Endothelial cell of umbilical vein (primary cell): ENCODE data around the gene ABTB2. TPM values are rescaled to one million over a fixed set of nuclear protein-coding genes. Genes with fewer than 3 reads are reported as not detected.

Experiments
- BruUV-seq: library from RNA; stranded (reverse); fragments of 400-500 nt; replicated peaks from 2 replicates; lab custom pipeline; 2021; lab: Mats Ljungman, UMichigan
- CTCF ChIA-PET: fragments of 300-600, 350-600 bp; sonication (Branson Sonifier 250); formaldehyde crosslinking; loops from one replicate; lab custom pipeline; 2021; ENCODE audit warnings: antibody characterized with exemption, inconsistent platforms; lab: Charles Lee
- POLR2A ChIA-PET: fragments of 300-600, 350-600 bp; sonication (Branson Sonifier 250); formaldehyde crosslinking; loops from one replicate; lab custom pipeline; 2021; ENCODE audit warnings: antibody characterized with exemption, inconsistent platforms; lab: Charles Lee
- DNase-seq: peaks from one replicate; pipeline ENCODE4 v3.0.0-alpha.2; 2011; ENCODE audit warnings: low read depth, low spot score
- FAIRE-seq: peaks from 2 replicates; lab custom pipeline; 2011; peaks lifted over from hg19 to GRCh38; lab: Jason Lieb, UNC
- H2AFZ ChIP-seq: 2 replicates; pipeline ENCODE4 v1.6.0; 2012; ENCODE audit warnings: low read depth, low read length, control low read depth, inconsistent platforms
- H3K27ac ChIP-seq: 2 replicates; pipeline ENCODE4 v1.5.1; 2011; ENCODE audit warnings: low read depth, mild to moderate bottlenecking, control low read depth, low read length, moderate library complexity; ENCODE audit not compliant: insufficient read depth
- H3K27me3 ChIP-seq, 2 experiments: 2 replicates each; pipeline versions ENCODE4 v1.6.0 to v1.6.1; 2011; ENCODE audit warnings: low read length in 2 of 2, mixed read lengths in 1 of 2; ENCODE audit not compliant: control insufficient read depth in 2 of 2, insufficient read depth in 2 of 2
- H3K36me3 ChIP-seq, 2 experiments: 2 replicates in 1 of 2; 3 replicates in 1 of 2; pipeline ENCODE4 v1.5.1; 2011; ENCODE audit warnings: low read length in 2 of 2, mild to moderate bottlenecking in 1 of 2, moderate library complexity in 1 of 2; ENCODE audit not compliant: control insufficient read depth in 2 of 2, insufficient read depth in 2 of 2; ENCODE audit errors: extremely low read depth in 1 of 2
- H3K4me1 ChIP-seq: 3 replicates; pipeline ENCODE4 v1.5.1; 2011; ENCODE audit warnings: mild to moderate bottlenecking, low read length; ENCODE audit not compliant: control insufficient read depth, insufficient read depth; ENCODE audit errors: extremely low read depth
- H3K4me2 ChIP-seq: 2 replicates; pipeline ENCODE4 v1.6.1; 2011; ENCODE audit warnings: low read length, control low read depth, mixed read lengths; ENCODE audit not compliant: insufficient read depth
- H3K4me3 ChIP-seq, 3 experiments: fragments of 200-600 bp in 1 of 3; sonication (generic), shearing (Covaris generic) in 1 of 3; replicated peaks in 1 of 3; 2 replicates each; pipeline ENCODE4 v1.5.1; 2011 to 2016; ENCODE audit warnings: control low read depth in 3 of 3, low read length in 3 of 3, mild to moderate bottlenecking in 2 of 3, inconsistent platforms in 1 of 3, low read depth in 1 of 3, moderate library complexity in 1 of 3; ENCODE audit not compliant: insufficient read depth in 1 of 3
- H3K79me2 ChIP-seq: 2 replicates; pipeline ENCODE4 v1.6.0; 2012; ENCODE audit warnings: low read length, inconsistent platforms; ENCODE audit not compliant: control insufficient read depth, insufficient read depth
- H3K9ac ChIP-seq: replicated peaks from 2 replicates; pipeline ENCODE3; 2011; ENCODE audit warnings: low read length, control low read depth; ENCODE audit not compliant: insufficient read depth; ENCODE audit errors: extremely low read depth
- H3K9me1 ChIP-seq: replicated peaks from 3 replicates; pipeline ENCODE4 v1.6.0; 2011; ENCODE audit warnings: mild to moderate bottlenecking, low read length; ENCODE audit not compliant: control insufficient read depth, insufficient read depth; ENCODE audit errors: extremely low read depth
- H3K9me3 ChIP-seq: replicated peaks from 2 replicates; pipeline ENCODE4 v1.5.1; 2012; ENCODE audit warnings: low read length, inconsistent platforms; ENCODE audit not compliant: control insufficient read depth, insufficient read depth
- H4K20me1 ChIP-seq: replicated peaks from 2 replicates; pipeline ENCODE3; 2011; ENCODE audit warnings: mild to moderate bottlenecking, low read length; ENCODE audit not compliant: control insufficient read depth, insufficient read depth; ENCODE audit errors: extremely low read depth
- EZH2 ChIP-seq: IDR thresholded peaks from 2 replicates; pipeline ENCODE4 v1.6.1; 2012; ENCODE audit warnings: borderline replicate concordance, low read depth, mild to moderate bottlenecking, moderate library complexity, low read length, inconsistent platforms; ENCODE audit not compliant: severe bottlenecking
- FOS ChIP-seq: IDR thresholded peaks from 2 replicates; pipeline ENCODE4 v1.6.1; 2011; ENCODE audit warnings: mild to moderate bottlenecking, low read length, moderate library complexity, borderline replicate concordance; ENCODE audit not compliant: insufficient read depth
- GATA2 ChIP-seq: IDR thresholded peaks from 2 replicates; pipeline ENCODE4 v1.7.0; 2011; ENCODE audit warnings: low read depth, mild to moderate bottlenecking, moderate library complexity, mixed read lengths, low read length; ENCODE audit not compliant: insufficient read length, insufficient read depth
- JUN ChIP-seq: IDR thresholded peaks from 2 replicates; pipeline ENCODE4 v1.6.1; 2011; ENCODE audit warnings: borderline replicate concordance, low read depth; ENCODE audit not compliant: insufficient read length, insufficient read depth
- MAX ChIP-seq: IDR thresholded peaks from 2 replicates; pipeline ENCODE4 v1.6.1; 2011; ENCODE audit not compliant: insufficient read depth, insufficient read length
- MYC ChIP-seq: IDR thresholded peaks from one replicate; pipeline ENCODE4 v1.6.1; 2011; ENCODE audit warnings: mild to moderate bottlenecking, low read depth, low read length
- POLR2A ChIP-seq: IDR thresholded peaks from 2 replicates; pipeline ENCODE4 v1.6.1; 2012; ENCODE audit warnings: low read depth, mild to moderate bottlenecking, control low read depth, low read length
- POLR2AphosphoS5 ChIP-seq: IDR thresholded peaks from 2 replicates; pipeline ENCODE4 v1.6.1; 2012; ENCODE audit warnings: low read depth, mild to moderate bottlenecking, control low read depth, low read length, moderate library complexity; ENCODE audit not compliant: insufficient read depth
- dilution Hi-C: fragments of 300-500 bp; cut with MboI; formaldehyde crosslinking; loops from one replicate; pipeline ENCODE4 v1.15.0; 2019; ENCODE audit warnings: low sequenced_read_pairs; ENCODE audit not compliant: extremely low pct_ligation_motif_present
- intact Hi-C: fragments of 100-400 bp; cut with micrococcal nuclease; formaldehyde crosslinking; loops from one replicate; pipeline ENCODE4 v1.10.0; 2022
- polyA plus RNA-seq, 4 experiments: library from polyadenylated mRNA; depleted of rRNA in 3 of 4; stranded (reverse) in 3 of 4; unstranded in 1 of 4; fragments of >200 nt; gene quantifications; 2 replicates each; pipeline versions ENCODE4 v1.2.1 to v1.2.3, GENCODE V29; 2011 to 2012; ENCODE audit warnings: missing spikeins in 1 of 4
- total RNA-seq: library from RNA; stranded (reverse); gene quantifications from 2 replicates; pipeline ENCODE4 v1.2.3, GENCODE V29; 2021
- TF ChIP-seq, protein P1 (sequence below), 2 donors: IDR thresholded peaks; 1 replicate in 1 of 2; 2 replicates in 1 of 2; pipeline ENCODE4 v1.5.1; 2011; ENCODE audit warnings: low read length in 2 of 2, mild to moderate bottlenecking in 2 of 2, moderate library complexity in 2 of 2, control low read depth in 1 of 2, inconsistent platforms in 1 of 2, low read depth in 1 of 2; ENCODE audit not compliant: insufficient read depth in 1 of 2; ENCODE audit errors: extremely low read depth in 1 of 2

ABTB2 gene
- total and polyA plus RNA-seq, 2 donors (not counting 3 experiments of a cell fraction or from before 2014, with no cell fraction given): 0.11 to 0.14 TPM

DNA sequence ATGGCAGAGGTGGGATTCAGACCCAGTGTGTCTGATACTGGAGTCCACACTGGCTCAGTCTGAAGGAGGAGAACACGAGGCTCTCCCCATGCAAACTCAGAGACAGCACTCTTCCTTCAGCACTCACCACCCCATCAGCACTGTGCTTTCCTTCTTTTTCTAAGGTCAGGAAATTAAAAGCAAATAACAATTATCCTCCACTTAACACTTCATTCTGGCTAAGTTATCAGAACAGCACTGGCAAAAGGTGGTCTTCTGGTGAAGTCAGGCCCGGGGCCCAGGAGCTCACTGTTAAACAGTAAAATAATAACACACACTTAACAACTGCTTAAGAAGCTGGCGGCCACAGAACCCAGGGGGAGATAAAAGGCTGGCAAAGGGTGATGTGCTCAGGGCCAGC, 145.2 kb downstream of the ABTB2 start:
- FAIRE-seq (no peak), DNase-seq (no peak)
- Histone ChIP-seq H3K4me3 (no peak overlapping the region), H3K9me3 (no peaks in the 10 kb centered on the region), H3K9me1 (no peaks in the 10 kb centered on the region), H3K36me3 (no peaks in the 10 kb centered on the region), H3K79me2 (no peaks in the 10 kb centered on the region), H3K27ac (no peak overlapping the region), H3K4me1 (no peaks in the 10 kb centered on the region), H3K27me3 (no peaks in the 10 kb centered on the region), H4K20me1 (no peaks in the 10 kb centered on the region), H3K4me2 (no peak overlapping the region), H3K9ac (no peak overlapping the region), H2AFZ (no peak overlapping the region)
- ChIA-PET CTCF (no interaction called here), POLR2A (no interaction called here)
- no TSS peak for BruUV-seq
- TF ChIP-seq JUN (no peak), POLR2A (no peak), EZH2 (no peak), MAX (no peak), GATA2 (no peak), MYC (no peak), POLR2AphosphoS5 (no peak), FOS (no peak)
- TF ChIP-seq, protein P1, sequence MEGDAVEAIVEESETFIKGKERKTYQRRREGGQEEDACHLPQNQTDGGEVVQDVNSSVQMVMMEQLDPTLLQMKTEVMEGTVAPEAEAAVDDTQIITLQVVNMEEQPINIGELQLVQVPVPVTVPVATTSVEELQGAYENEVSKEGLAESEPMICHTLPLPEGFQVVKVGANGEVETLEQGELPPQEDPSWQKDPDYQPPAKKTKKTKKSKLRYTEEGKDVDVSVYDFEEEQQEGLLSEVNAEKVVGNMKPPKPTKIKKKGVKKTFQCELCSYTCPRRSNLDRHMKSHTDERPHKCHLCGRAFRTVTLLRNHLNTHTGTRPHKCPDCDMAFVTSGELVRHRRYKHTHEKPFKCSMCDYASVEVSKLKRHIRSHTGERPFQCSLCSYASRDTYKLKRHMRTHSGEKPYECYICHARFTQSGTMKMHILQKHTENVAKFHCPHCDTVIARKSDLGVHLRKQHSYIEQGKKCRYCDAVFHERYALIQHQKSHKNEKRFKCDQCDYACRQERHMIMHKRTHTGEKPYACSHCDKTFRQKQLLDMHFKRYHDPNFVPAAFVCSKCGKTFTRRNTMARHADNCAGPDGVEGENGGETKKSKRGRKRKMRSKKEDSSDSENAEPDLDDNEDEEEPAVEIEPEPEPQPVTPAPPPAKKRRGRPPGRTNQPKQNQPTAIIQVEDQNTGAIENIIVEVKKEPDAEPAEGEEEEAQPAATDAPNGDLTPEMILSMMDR (IDR thresholded peaks at IDR 0.05; ENCODE audit: extremely low read depth in 1 of 2, insufficient read depth in 1 of 2, low read depth in 1 of 2, low read length in 2 of 2): no peak
- dilution Hi-C loops (no loop called here), intact Hi-C loops (no loop called here)
